ENCODE results near the gene DNM2.

Gene DNM2

GRCh38 chr19:10683064-10683426, 34.8 kb upstream of the DNM2 start:
- Histone ChIP-seq H3K36me3 (ENCODE audit: control insufficient read depth, insufficient read depth, low read length) (peaks cover 78% of the 10 kb centered on the region), H3K4me3 (ENCODE audit: low read length) (no peak overlapping the region), H3K27ac (ENCODE audit: low read depth, low read length) (no peak overlapping the region), H3K27me3 (ENCODE audit: control insufficient read depth, insufficient read depth, low read length) (no peaks in the 10 kb centered on the region), H3K4me1 (ENCODE audit: control insufficient read depth, insufficient read depth, low read length) (no peaks in the 10 kb centered on the region), H3K9ac (ENCODE audit: low read length) (no peak overlapping the region)

GRCh38 chr19:10683582-10683981, 34.3 kb upstream of the DNM2 start:
- Histone ChIP-seq H3K4me3 (ENCODE audit: low read length) (no peak overlapping the region), H3K36me3 (ENCODE audit: control insufficient read depth, insufficient read depth, low read length) (peaks cover 79% of the 10 kb centered on the region), H3K9ac (ENCODE audit: low read length) (no peak overlapping the region)

GRCh38 chr19:10685210-10685609, 32.7 kb upstream of the DNM2 start:
- H3K4me1 ChIP-seq (ENCODE audit: control insufficient read depth, insufficient read depth, low read length), result no peaks in the 10 kb centered on the region
- no peak overlapping the region for H3K27ac ChIP-seq (ENCODE audit: low read depth, low read length)
- no peak overlapping the region for H3K9ac ChIP-seq (ENCODE audit: low read length)
- H3K4me3 ChIP-seq (ENCODE audit: low read length), result no peak overlapping the region
- no peaks in the 10 kb centered on the region for H3K27me3 ChIP-seq (ENCODE audit: control insufficient read depth, insufficient read depth, low read length)
- peaks cover 70% of the 10 kb centered on the region for H3K36me3 ChIP-seq (ENCODE audit: control insufficient read depth, insufficient read depth, low read length)

More at GRCh38 chr19:10683582-10683981, 34.3 kb upstream of the DNM2 start:
- H3K27me3 ChIP-seq (ENCODE audit: control insufficient read depth, insufficient read depth, low read length), result no peaks in the 10 kb centered on the region
- no peak overlapping the region for H3K27ac ChIP-seq (ENCODE audit: low read depth, low read length)
- H3K4me1 ChIP-seq (ENCODE audit: control insufficient read depth, insufficient read depth, low read length), result no peaks in the 10 kb centered on the region

GRCh38 chr19:10686193-10686592, 31.7 kb upstream of the DNM2 start:
- H3K9ac ChIP-seq (ENCODE audit: low read length), result no peak overlapping the region
- H3K4me3 ChIP-seq (ENCODE audit: low read length), result no peak overlapping the region
- H3K27ac ChIP-seq (ENCODE audit: low read depth, low read length), result no peak overlapping the region
- H3K36me3 ChIP-seq (ENCODE audit: control insufficient read depth, insufficient read depth, low read length), result peaks cover 63% of the 10 kb centered on the region
- no peaks in the 10 kb centered on the region for H3K4me1 ChIP-seq (ENCODE audit: control insufficient read depth, insufficient read depth, low read length)
- H3K27me3 ChIP-seq (ENCODE audit: control insufficient read depth, insufficient read depth, low read length), result no peaks in the 10 kb centered on the region

GRCh38 chr19:10686661-10687517, 31.0 kb upstream of the DNM2 start:
- H3K27me3 ChIP-seq (ENCODE audit: control insufficient read depth, insufficient read depth, low read length), result no peaks in the 10 kb centered on the region
- H3K9ac ChIP-seq (ENCODE audit: low read length), result no peak overlapping the region
- H3K4me3 ChIP-seq (ENCODE audit: low read length), result no peak overlapping the region
- H3K4me1 ChIP-seq (ENCODE audit: control insufficient read depth, insufficient read depth, low read length), result no peaks in the 10 kb centered on the region
- peaks cover 66% of the 10 kb centered on the region for H3K36me3 ChIP-seq (ENCODE audit: control insufficient read depth, insufficient read depth, low read length)
- no peak overlapping the region for H3K27ac ChIP-seq (ENCODE audit: low read depth, low read length)

- Histone ChIP-seq H3K9ac (ENCODE audit: low read length) (no peak overlapping the region), H3K36me3 (ENCODE audit: control insufficient read depth, insufficient read depth, low read length) (peaks cover 63% of the 10 kb centered on the region), H3K27ac (ENCODE audit: low read depth, low read length) (no peak overlapping the region), H3K4me1 (ENCODE audit: control insufficient read depth, insufficient read depth, low read length) (no peaks in the 10 kb centered on the region), H3K4me3 (ENCODE audit: low read length) (no peak overlapping the region), H3K27me3 (ENCODE audit: control insufficient read depth, insufficient read depth, low read length) (no peaks in the 10 kb centered on the region)
These were observed 30.2 kb upstream of the DNM2 start for GRCh38 chr19:10687518-10688288.

- no peak overlapping the region for H3K4me3 ChIP-seq (ENCODE audit: low read length)
- no peaks in the 10 kb centered on the region for H3K27me3 ChIP-seq (ENCODE audit: control insufficient read depth, insufficient read depth, low read length)
- no peak overlapping the region for H3K27ac ChIP-seq (ENCODE audit: low read depth, low read length)
- no peak overlapping the region for H3K9ac ChIP-seq (ENCODE audit: low read length)
- H3K36me3 ChIP-seq (ENCODE audit: control insufficient read depth, insufficient read depth, low read length), result peaks cover 53% of the 10 kb centered on the region
- no peaks in the 10 kb centered on the region for H3K4me1 ChIP-seq (ENCODE audit: control insufficient read depth, insufficient read depth, low read length)
These were observed 29.2 kb upstream of the DNM2 start for GRCh38 chr19:10688545-10689280.

- no peaks in the 10 kb centered on the region for H3K27me3 ChIP-seq (ENCODE audit: control insufficient read depth, insufficient read depth, low read length)
- H3K36me3 ChIP-seq (ENCODE audit: control insufficient read depth, insufficient read depth, low read length), result peaks cover 45% of the 10 kb centered on the region
- H3K27ac ChIP-seq (ENCODE audit: low read depth, low read length), result no peak overlapping the region
- H3K9ac ChIP-seq (ENCODE audit: low read length), result no peak overlapping the region
- no peak overlapping the region for H3K4me3 ChIP-seq (ENCODE audit: low read length)
- H3K4me1 ChIP-seq (ENCODE audit: control insufficient read depth, insufficient read depth, low read length), result no peaks in the 10 kb centered on the region
These were observed 27.5 kb upstream of the DNM2 start for GRCh38 chr19:10690341-10690781.

GRCh38 chr19:10691178-10691881, 26.5 kb upstream of the DNM2 start:
- Histone ChIP-seq H3K4me3 (ENCODE audit: low read length) (no peak overlapping the region), H3K27ac (ENCODE audit: low read depth, low read length) (no peak overlapping the region), H3K36me3 (ENCODE audit: control insufficient read depth, insufficient read depth, low read length) (peaks cover 39% of the 10 kb centered on the region), H3K4me1 (ENCODE audit: control insufficient read depth, insufficient read depth, low read length) (no peaks in the 10 kb centered on the region), H3K9ac (ENCODE audit: low read length) (no peak overlapping the region), H3K27me3 (ENCODE audit: control insufficient read depth, insufficient read depth, low read length) (no peaks in the 10 kb centered on the region)

- no peak overlapping the region for H3K27ac ChIP-seq (ENCODE audit: low read depth, low read length)
- H3K27me3 ChIP-seq (ENCODE audit: control insufficient read depth, insufficient read depth, low read length), result no peaks in the 10 kb centered on the region
- peaks cover 34% of the 10 kb centered on the region for H3K36me3 ChIP-seq (ENCODE audit: control insufficient read depth, insufficient read depth, low read length)
- no peak overlapping the region for H3K4me3 ChIP-seq (ENCODE audit: low read length)
- no peaks in the 10 kb centered on the region for H3K4me1 ChIP-seq (ENCODE audit: control insufficient read depth, insufficient read depth, low read length)
- no peak overlapping the region for H3K9ac ChIP-seq (ENCODE audit: low read length)
These were observed 26.0 kb upstream of the DNM2 start for GRCh38 chr19:10691883-10692282.

- Histone ChIP-seq H3K4me1 (ENCODE audit: control insufficient read depth, insufficient read depth, low read length) (no peaks in the 10 kb centered on the region), H3K27ac (ENCODE audit: low read depth, low read length) (no peak overlapping the region), H3K36me3 (ENCODE audit: control insufficient read depth, insufficient read depth, low read length) (peaks cover 29% of the 10 kb centered on the region), H3K9ac (ENCODE audit: low read length) (no peak overlapping the region), H3K4me3 (ENCODE audit: low read length) (no peak overlapping the region), H3K27me3 (ENCODE audit: control insufficient read depth, insufficient read depth, low read length) (no peaks in the 10 kb centered on the region)
These were observed 25.1 kb upstream of the DNM2 start for GRCh38 chr19:10692673-10693264.
